ENCODE measurements around the gene SPATA4. TPM values are rescaled to one million over a fixed set of nuclear protein-coding genes. Genes with fewer than 3 reads are reported as not detected.
A peak's percentile ranks its signal among the peaks of the same experiment; 100 is the strongest.

Gene SPATA4
- total and polyA plus RNA-seq, 2 donors (not counting 3 experiments of a cell fraction or from before 2014, with no cell fraction given) = not detected

GRCh38 chr4:176193938-176194337, 1.4 kb downstream of the SPATA4 start:
- Histone ChIP-seq H3K27ac (ENCODE audit: insufficient read depth, low read depth, low read length) (no peak overlapping the region), H3K4me3 (replicated peaks in 1 of 3; ENCODE audit: insufficient read depth in 1 of 3, low read depth in 1 of 3, low read length in 3 of 3) (no peak overlapping the region), H2AFZ (ENCODE audit: low read depth, low read length) (no peak overlapping the region), H3K9me3 (replicated peaks; ENCODE audit: control insufficient read depth, insufficient read depth, low read length) (no peaks in the 10 kb centered on the region), H3K4me1 (ENCODE audit: control insufficient read depth, extremely low read depth, insufficient read depth, low read length) (peaks cover 19% of the 10 kb centered on the region), H3K36me3 (ENCODE audit: control insufficient read depth in 2 of 2, extremely low read depth in 1 of 2, insufficient read depth in 2 of 2, low read length in 2 of 2) (no peaks in the 10 kb centered on the region), H4K20me1 (replicated peaks; ENCODE audit: control insufficient read depth, extremely low read depth, insufficient read depth, low read length) (no peaks in the 10 kb centered on the region), H3K79me2 (ENCODE audit: control insufficient read depth, insufficient read depth, low read length) (no peaks in the 10 kb centered on the region), H3K9ac (replicated peaks; ENCODE audit: extremely low read depth, insufficient read depth, low read length) (no peak overlapping the region), H3K4me2 (ENCODE audit: insufficient read depth, low read length) (no peak overlapping the region), H3K27me3 (ENCODE audit: control insufficient read depth in 2 of 2, insufficient read depth in 2 of 2, low read length in 2 of 2) (no peaks in the 10 kb centered on the region), H3K9me1 (replicated peaks; ENCODE audit: control insufficient read depth, extremely low read depth, insufficient read depth, low read length) (no peaks in the 10 kb centered on the region)
- POLR2A ChIA-PET = no interaction called here
- FAIRE-seq (no peak), DNase-seq (ENCODE audit: low read depth, low spot score) (peak; percentile 43)
- dilution Hi-C loops (cut with MboI; ENCODE audit: extremely low pct_ligation_motif_present, low sequenced_read_pairs) = no loop called here
- no TSS peak for BruUV-seq (replicated peaks)
- intact Hi-C loops (cut with micrococcal nuclease) = no loop called here
- CTCF ChIA-PET = no interaction called here
- TF ChIP-seq FOS (IDR thresholded peaks at IDR 0.05; ENCODE audit: borderline replicate concordance, insufficient read depth, low read length) (peak; percentile 32), MAX (IDR thresholded peaks at IDR 0.05; ENCODE audit: insufficient read depth, insufficient read length) (no peak)

GRCh38 chr4:176193126-176193525, 2.3 kb downstream of the SPATA4 start:
- peak; percentile 75 for DNase-seq (ENCODE audit: low read depth, low spot score)
- Histone ChIP-seq H4K20me1 (replicated peaks; ENCODE audit: control insufficient read depth, extremely low read depth, insufficient read depth, low read length) (no peaks in the 10 kb centered on the region), H3K27me3 (ENCODE audit: control insufficient read depth in 2 of 2, insufficient read depth in 2 of 2, low read length in 2 of 2) (no peaks in the 10 kb centered on the region), H2AFZ (ENCODE audit: low read depth, low read length) (peak overlapping the region; percentile 1), H3K4me1 (ENCODE audit: control insufficient read depth, extremely low read depth, insufficient read depth, low read length) (peaks cover 19% of the 10 kb centered on the region), H3K79me2 (ENCODE audit: control insufficient read depth, insufficient read depth, low read length) (no peaks in the 10 kb centered on the region), H3K36me3 (ENCODE audit: control insufficient read depth in 2 of 2, extremely low read depth in 1 of 2, insufficient read depth in 2 of 2, low read length in 2 of 2) (no peaks in the 10 kb centered on the region), H3K27ac (ENCODE audit: insufficient read depth, low read depth, low read length) (peak overlapping the region; percentile 4), H3K9me3 (replicated peaks; ENCODE audit: control insufficient read depth, insufficient read depth, low read length) (no peaks in the 10 kb centered on the region), H3K4me2 (ENCODE audit: insufficient read depth, low read length) (peak overlapping the region; percentile 7), H3K4me3 (replicated peaks in 1 of 3; ENCODE audit: insufficient read depth in 1 of 3, low read depth in 1 of 3, low read length in 3 of 3) (no peak overlapping the region), H3K9me1 (replicated peaks; ENCODE audit: control insufficient read depth, extremely low read depth, insufficient read depth, low read length) (no peaks in the 10 kb centered on the region), H3K9ac (replicated peaks; ENCODE audit: extremely low read depth, insufficient read depth, low read length) (no peak overlapping the region)
- no TSS peak for BruUV-seq (replicated peaks)
- peak; percentile 33 for FAIRE-seq
- dilution Hi-C loops (cut with MboI; ENCODE audit: extremely low pct_ligation_motif_present, low sequenced_read_pairs) (no loop called here), intact Hi-C loops (cut with micrococcal nuclease) (no loop called here)
- POLR2A ChIA-PET = no interaction called here
- no peak for TF ChIP-seq EZH2 (IDR thresholded peaks at IDR 0.05; ENCODE audit: borderline replicate concordance, low read depth, low read length, severe bottlenecking)
- peak; percentile 71 for TF ChIP-seq FOS (IDR thresholded peaks at IDR 0.05; ENCODE audit: borderline replicate concordance, insufficient read depth, low read length)
- no peak for TF ChIP-seq MAX (IDR thresholded peaks at IDR 0.05; ENCODE audit: insufficient read depth, insufficient read length)
- TF ChIP-seq MYC (IDR thresholded peaks at IDR 0.05; ENCODE audit: low read depth, low read length) = no peak
- TF ChIP-seq GATA2 (IDR thresholded peaks at IDR 0.05; ENCODE audit: insufficient read depth, insufficient read length, low read depth, low read length) = no peak
- TF ChIP-seq POLR2A (IDR thresholded peaks at IDR 0.05; ENCODE audit: low read depth, low read length) = no peak
- no peak for TF ChIP-seq POLR2AphosphoS5 (IDR thresholded peaks at IDR 0.05; ENCODE audit: insufficient read depth, low read depth, low read length)
- peak; percentile 76 for TF ChIP-seq JUN (IDR thresholded peaks at IDR 0.05; ENCODE audit: borderline replicate concordance, insufficient read depth, insufficient read length, low read depth)
- no peak for TF ChIP-seq CTCF (IDR thresholded peaks at IDR 0.05; ENCODE audit: extremely low read depth in 1 of 2, insufficient read depth in 1 of 2, low read depth in 1 of 2, low read length in 2 of 2)
- CTCF ChIA-PET = no interaction called here

Measured in endothelial cell of umbilical vein (primary cell).